Measurements from ENCODE around the gene DAND5.

DAND5 gene

DNA sequence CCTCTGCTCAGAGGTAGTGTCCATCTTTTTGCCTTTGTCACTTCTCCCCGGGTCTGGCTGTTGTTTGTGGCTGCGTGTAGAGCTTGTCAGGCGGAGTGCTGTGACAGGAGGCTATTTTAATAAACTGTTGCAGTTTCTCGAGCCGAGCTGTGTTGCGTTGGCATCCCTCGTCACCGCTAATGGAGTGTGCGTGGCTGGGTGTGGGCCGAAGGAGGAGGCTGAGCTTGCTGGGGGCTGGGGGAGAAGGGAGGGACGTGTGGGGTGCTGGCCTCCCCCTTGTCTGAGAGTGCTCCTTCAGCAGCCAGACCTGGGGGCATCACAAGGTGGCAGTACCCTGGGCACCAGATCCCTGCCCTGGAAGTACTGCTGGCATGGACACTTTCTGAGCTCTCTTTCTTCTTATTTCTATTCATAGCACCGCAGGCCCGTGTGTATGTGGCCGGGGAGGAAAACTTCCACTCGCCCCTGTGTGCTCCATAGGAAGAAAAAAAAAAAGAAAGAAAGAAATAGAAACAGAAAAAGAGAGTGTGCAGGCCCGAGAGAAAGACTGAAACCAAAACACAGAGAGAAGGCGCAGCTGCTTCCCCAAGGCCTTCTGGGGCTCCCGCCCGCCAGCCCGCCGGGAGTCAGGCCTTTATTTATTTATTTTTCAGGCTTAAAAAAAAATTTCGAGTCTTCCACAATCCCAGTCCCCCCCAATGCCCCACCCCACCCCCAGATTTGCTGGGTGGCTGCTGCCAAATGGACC, 52.9 kb downstream of the DAND5 start:
- DNase-seq (ENCODE audit: low spot score) (no peak), FAIRE-seq (no peak)

DNA sequence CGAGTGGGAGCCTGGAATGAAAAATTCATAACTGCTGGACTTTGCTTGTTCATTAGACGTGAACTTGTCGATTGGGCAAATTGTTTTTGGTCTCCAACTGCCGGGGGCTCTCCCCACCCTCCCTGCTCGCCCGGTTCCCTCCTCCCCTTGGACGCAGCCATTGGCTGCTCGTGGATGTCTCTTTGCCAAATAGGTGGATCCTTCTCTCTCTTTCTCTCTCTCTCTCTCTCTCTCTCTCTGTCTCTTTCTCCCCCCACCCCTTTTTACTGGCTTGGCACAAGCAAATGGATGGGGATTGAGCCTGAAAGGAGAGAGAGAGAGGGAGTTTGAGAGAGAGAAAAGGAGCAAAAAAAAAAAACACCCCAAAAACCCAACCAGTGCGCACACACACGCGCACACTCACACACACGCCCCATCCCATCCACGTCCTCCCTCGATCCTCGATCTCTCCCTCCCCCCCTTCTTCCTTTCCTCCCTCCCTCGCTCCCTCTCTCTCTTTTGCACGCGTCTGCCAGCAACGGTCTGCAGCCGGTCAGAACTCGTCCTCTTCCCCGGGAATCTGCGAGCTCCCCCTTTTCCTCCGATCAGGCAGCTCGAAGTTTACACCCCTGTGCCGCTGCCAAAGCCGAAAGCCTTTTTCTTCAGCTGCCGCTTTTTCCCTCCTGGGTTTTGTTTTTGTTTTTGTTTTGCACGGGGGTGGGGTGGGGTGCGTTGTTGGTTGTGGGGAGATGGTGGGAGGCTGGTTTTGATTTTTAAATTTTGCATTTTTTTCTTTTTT, 53.7 kb downstream of the DAND5 start:
- no peak for FAIRE-seq

DNA sequence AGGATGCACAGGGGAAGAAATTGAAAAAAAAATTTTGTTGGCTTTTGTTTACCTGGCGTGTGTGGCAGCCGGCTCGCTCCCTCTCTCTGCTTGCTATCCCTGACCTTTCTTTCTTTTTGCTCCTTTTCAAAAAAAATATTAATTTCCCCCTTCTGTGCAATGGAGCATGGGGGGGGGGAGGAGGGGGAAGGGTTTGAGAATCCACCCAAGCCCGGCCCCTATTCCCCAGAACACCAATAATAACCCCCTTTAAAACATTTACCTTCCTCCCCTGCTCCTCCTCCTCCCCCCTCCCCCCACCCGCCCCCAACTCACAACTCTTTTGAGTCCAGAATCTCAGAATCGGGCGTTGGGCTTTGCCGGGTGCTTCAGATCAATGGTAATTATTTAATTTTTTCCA, 54.3 kb downstream of the DAND5 start:
- DNase-seq (ENCODE audit: low spot score) (no peak), FAIRE-seq (no peak)

More for the DNA sequence above, 53.7 kb downstream of the DAND5 start:
- DNase-seq (ENCODE audit: low spot score): no peak

Data from RCC 7860 (cell line).